Fibroblast of villous mesenchyme (primary cell): Measurements from ENCODE around the gene FTCDNL1. TPM values are rescaled to one million over a fixed set of nuclear protein-coding genes. Genes with fewer than 3 reads are reported as not detected.

Experiments
- DNase-seq: peaks from one replicate; pipeline ENCODE4 v3.0.0-alpha.2; 2010; ENCODE audit warnings: low read depth
- H3K4me3 ChIP-seq: 2 replicates; pipeline ENCODE4 v1.5.1; 2011; ENCODE audit warnings: low read depth, mild to moderate bottlenecking, low read length
- CTCF ChIP-seq: IDR thresholded peaks from 2 replicates; pipeline ENCODE4 v1.5.1; 2012; ENCODE audit warnings: low read depth, mild to moderate bottlenecking, low read length; ENCODE audit not compliant: insufficient read depth
- total RNA-seq: library from RNA; depleted of rRNA; stranded (reverse); fragments of >200 nt; gene quantifications from 2 replicates; pipeline ENCODE4 v1.2.3, GENCODE V29; 2012

FTCDNL1 gene
- total RNA-seq, 1 donor = 0.43 TPM

GRCh38 chr2:199754766-199755165 is 96.2 kb downstream of the FTCDNL1 start:
- H3K4me3 ChIP-seq = no peak overlapping the region
- no peak for TF ChIP-seq CTCF
- no peak for DNase-seq

- no peak overlapping the region for H3K4me3 ChIP-seq
- no peak for DNase-seq
- no peak for TF ChIP-seq CTCF
Measured at GRCh38 chr2:199751492-199752120, 99.4 kb downstream of the FTCDNL1 start.

GRCh38 chr2:199749571-199749970 is 101.4 kb downstream of the FTCDNL1 start:
- no peak for TF ChIP-seq CTCF
- no peak overlapping the region for H3K4me3 ChIP-seq
- no peak for DNase-seq

- no peak for DNase-seq
- no peak overlapping the region for H3K4me3 ChIP-seq
- no peak for TF ChIP-seq CTCF
Measured at GRCh38 chr2:199744724-199745123, 106.3 kb downstream of the FTCDNL1 start.

- TF ChIP-seq CTCF = no peak
- DNase-seq = no peak
- H3K4me3 ChIP-seq = no peak overlapping the region
Measured at GRCh38 chr2:199744260-199744659, 106.7 kb downstream of the FTCDNL1 start.

- no peak overlapping the region for H3K4me3 ChIP-seq
- no peak for DNase-seq
- no peak for TF ChIP-seq CTCF
Measured at GRCh38 chr2:199743415-199744120, 107.4 kb downstream of the FTCDNL1 start.
